Upper lobe of left lung (tissue), 4 donors: ENCODE results near the gene HSPD1.

Experiments used
- POLR2AphosphoS5 ChIP-seq, 2 donors: sonication (generic); formaldehyde crosslinking; IDR thresholded peaks; one replicate each; pipeline ENCODE4 v1.5.1; 2017; ENCODE audit warnings: antibody characterized with exemption in 2 of 2
- TF ChIP-seq, protein P1 (sequence below), 6 experiments: fragments of 450-650 bp in 4 of 6; fragments of 200-600 bp in 2 of 6; sonication (generic) in 2 of 6; IDR thresholded peaks; one replicate each; pipeline ENCODE4 v1.5.1; 2016 to 2019; ENCODE audit warnings: antibody characterized with exemption in 6 of 6

DNA sequence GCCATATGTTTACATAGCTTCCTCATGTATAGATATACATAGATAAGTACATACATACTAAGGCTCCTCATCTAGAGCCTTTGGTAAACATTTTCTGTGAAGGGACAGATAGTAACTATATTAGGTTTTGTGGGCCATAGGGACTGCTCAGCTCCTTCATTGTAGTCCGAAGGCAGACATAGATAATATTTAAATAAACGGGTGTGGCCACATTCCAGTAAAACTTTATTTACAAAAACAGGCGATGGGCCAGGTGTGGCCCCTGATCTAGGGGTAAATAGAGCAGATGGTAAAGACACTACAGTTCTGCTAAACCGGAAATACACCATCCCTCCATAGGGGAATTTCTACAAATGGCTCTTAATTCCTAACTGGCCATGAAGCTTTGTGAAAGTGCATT lies 39.0 kb downstream of the HSPD1 start:
- TF ChIP-seq, protein P1, sequence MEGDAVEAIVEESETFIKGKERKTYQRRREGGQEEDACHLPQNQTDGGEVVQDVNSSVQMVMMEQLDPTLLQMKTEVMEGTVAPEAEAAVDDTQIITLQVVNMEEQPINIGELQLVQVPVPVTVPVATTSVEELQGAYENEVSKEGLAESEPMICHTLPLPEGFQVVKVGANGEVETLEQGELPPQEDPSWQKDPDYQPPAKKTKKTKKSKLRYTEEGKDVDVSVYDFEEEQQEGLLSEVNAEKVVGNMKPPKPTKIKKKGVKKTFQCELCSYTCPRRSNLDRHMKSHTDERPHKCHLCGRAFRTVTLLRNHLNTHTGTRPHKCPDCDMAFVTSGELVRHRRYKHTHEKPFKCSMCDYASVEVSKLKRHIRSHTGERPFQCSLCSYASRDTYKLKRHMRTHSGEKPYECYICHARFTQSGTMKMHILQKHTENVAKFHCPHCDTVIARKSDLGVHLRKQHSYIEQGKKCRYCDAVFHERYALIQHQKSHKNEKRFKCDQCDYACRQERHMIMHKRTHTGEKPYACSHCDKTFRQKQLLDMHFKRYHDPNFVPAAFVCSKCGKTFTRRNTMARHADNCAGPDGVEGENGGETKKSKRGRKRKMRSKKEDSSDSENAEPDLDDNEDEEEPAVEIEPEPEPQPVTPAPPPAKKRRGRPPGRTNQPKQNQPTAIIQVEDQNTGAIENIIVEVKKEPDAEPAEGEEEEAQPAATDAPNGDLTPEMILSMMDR (IDR thresholded peaks at IDR 0.05) = no peak
- no peak for TF ChIP-seq POLR2AphosphoS5 (IDR thresholded peaks at IDR 0.05)
